ENCODE results near the gene DLG3.

Gene DLG3

DNA sequence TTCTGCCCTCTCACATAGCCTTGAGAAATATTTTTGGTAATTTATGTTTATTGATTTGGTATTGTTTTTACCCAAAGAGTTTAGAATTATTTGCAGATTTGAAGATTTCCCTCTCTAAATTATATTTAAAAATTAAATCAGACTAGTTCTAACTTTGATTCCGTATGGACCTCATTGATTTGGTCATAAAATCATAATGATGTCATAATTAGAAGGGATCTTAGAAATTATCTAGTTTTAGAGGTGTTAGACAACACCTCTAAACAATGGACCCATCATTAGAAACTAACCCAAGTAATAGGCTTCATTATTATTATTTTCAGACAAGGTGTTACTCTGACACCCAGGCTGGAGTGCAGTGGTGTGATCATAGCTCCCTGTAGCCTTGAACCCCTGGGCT is 24.1 kb downstream of the DLG3 start:
- no peak overlapping the region for H3K4me3 ChIP-seq (ENCODE audit: insufficient read depth in 1 of 2, low read depth in 1 of 2, low read length in 2 of 2)
- no peak overlapping the region for H2BK12ac ChIP-seq (ENCODE audit: low read length in 2 of 2)
- no peak overlapping the region for H3K23ac ChIP-seq (ENCODE audit: low read length in 2 of 2)
- no peak overlapping the region for H2BK5ac ChIP-seq (ENCODE audit: low read depth, low read length, poor library complexity, severe bottlenecking)
- H3K27me3 ChIP-seq (ENCODE audit: control insufficient read depth in 1 of 2, insufficient read depth in 1 of 2, low read length in 2 of 2), result peaks cover 0 to 8% of the 10 kb centered on the region in 2 experiments
- H3K9ac ChIP-seq (ENCODE audit: low read length), result no peak overlapping the region
- no peak overlapping the region for H2AK5ac ChIP-seq (ENCODE audit: low read length, severe bottlenecking)
- H3K36me3 ChIP-seq (ENCODE audit: control insufficient read depth in 1 of 2, insufficient read depth in 2 of 2, low read depth in 1 of 2, low read length in 2 of 2), result no peaks in the 10 kb centered on the region
- H3K4me2 ChIP-seq (ENCODE audit: low read length, poor library complexity, severe bottlenecking), result no peak overlapping the region
- H4K8ac ChIP-seq (ENCODE audit: low read length), result no peak overlapping the region
- no peak overlapping the region for H4K91ac ChIP-seq (ENCODE audit: low read length)
- H2AFZ ChIP-seq (ENCODE audit: low read depth, low read length), result no peak overlapping the region
- H3K4ac ChIP-seq (ENCODE audit: low read depth in 1 of 2, low read length in 2 of 2), result no peak overlapping the region
- no peak overlapping the region for H3K18ac ChIP-seq (ENCODE audit: low read depth in 1 of 2, low read length in 2 of 2)
- WGBS, result no CpG with 5 or more reads among the region's 1 CpG
- H3K14ac ChIP-seq (ENCODE audit: low read length in 2 of 2), result no peak overlapping the region
- peaks cover 4% of the 10 kb centered on the region for H3K79me1 ChIP-seq (replicated peaks; ENCODE audit: low read length, poor library complexity, severe bottlenecking)
- no peak for DNase-seq
- H3K9me3 ChIP-seq (ENCODE audit: control insufficient read depth, low read length), result no peaks in the 10 kb centered on the region
- no peaks in the 10 kb centered on the region for H3K4me1 ChIP-seq (ENCODE audit: control insufficient read depth, insufficient read depth, low read depth, low read length)
- no peak overlapping the region for H2BK15ac ChIP-seq (ENCODE audit: low read depth, poor library complexity, severe bottlenecking)
- no peak overlapping the region for H2BK120ac ChIP-seq (ENCODE audit: low read depth, low read length)
- no peak overlapping the region for H3K27ac ChIP-seq (ENCODE audit: low read length, poor library complexity, severe bottlenecking)

DNA sequence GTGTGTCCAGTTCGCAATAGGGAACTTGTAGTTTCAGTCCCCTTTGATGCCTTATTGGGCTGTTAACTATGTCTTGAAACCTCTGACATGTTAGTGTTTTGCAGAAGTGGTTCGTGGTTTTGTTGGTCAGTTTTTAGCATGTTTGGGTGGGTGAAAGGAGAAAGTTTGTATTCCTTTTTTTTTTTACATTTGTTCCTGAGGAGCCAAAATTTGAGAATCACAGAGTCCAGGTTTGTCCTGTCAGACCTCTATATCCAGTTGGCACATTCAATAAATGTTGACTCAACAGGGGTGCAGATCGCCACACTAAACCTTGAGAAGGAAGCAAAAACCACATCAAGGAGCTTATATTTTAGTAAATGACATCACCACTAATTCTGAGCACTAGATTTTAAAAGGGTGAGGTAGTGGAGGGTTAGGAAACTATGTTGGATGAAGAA is 26.2 kb downstream of the DLG3 start:
- Histone ChIP-seq H2BK15ac (ENCODE audit: low read depth, poor library complexity, severe bottlenecking) (no peak overlapping the region), H2AFZ (ENCODE audit: low read depth, low read length) (no peak overlapping the region), H2BK12ac (ENCODE audit: low read length in 2 of 2) (no peak overlapping the region), H3K23ac (ENCODE audit: low read length in 2 of 2) (no peak overlapping the region), H2BK120ac (ENCODE audit: low read depth, low read length) (no peak overlapping the region), H2AK5ac (ENCODE audit: low read length, severe bottlenecking) (no peak overlapping the region), H2BK5ac (ENCODE audit: low read depth, low read length, poor library complexity, severe bottlenecking) (no peak overlapping the region), H3K4me2 (ENCODE audit: low read length, poor library complexity, severe bottlenecking) (no peak overlapping the region), H3K27me3 (ENCODE audit: control insufficient read depth in 1 of 2, insufficient read depth in 1 of 2, low read length in 2 of 2) (peaks cover 0 to 9% of the 10 kb centered on the region in 2 experiments), H3K79me1 (replicated peaks; ENCODE audit: low read length, poor library complexity, severe bottlenecking) (peaks cover 4% of the 10 kb centered on the region), H3K36me3 (ENCODE audit: control insufficient read depth in 1 of 2, insufficient read depth in 2 of 2, low read depth in 1 of 2, low read length in 2 of 2) (no peaks in the 10 kb centered on the region), H3K4me1 (ENCODE audit: control insufficient read depth, insufficient read depth, low read depth, low read length) (no peaks in the 10 kb centered on the region), H4K8ac (ENCODE audit: low read length) (no peak overlapping the region), H3K9ac (ENCODE audit: low read length) (no peak overlapping the region), H3K9me3 (ENCODE audit: control insufficient read depth, low read length) (no peaks in the 10 kb centered on the region), H3K4me3 (ENCODE audit: insufficient read depth in 1 of 2, low read depth in 1 of 2, low read length in 2 of 2) (no peak overlapping the region), H3K27ac (ENCODE audit: low read length, poor library complexity, severe bottlenecking) (no peak overlapping the region), H4K91ac (ENCODE audit: low read length) (no peak overlapping the region), H3K14ac (ENCODE audit: low read length in 2 of 2) (no peak overlapping the region), H3K4ac (ENCODE audit: low read depth in 1 of 2, low read length in 2 of 2) (no peak overlapping the region), H3K18ac (ENCODE audit: low read depth in 1 of 2, low read length in 2 of 2) (no peak overlapping the region)
- 93% methylated on average over 2 of the region's 3 CpGs for WGBS
- peak; percentile 30 for DNase-seq

- Histone ChIP-seq H3K4ac (ENCODE audit: low read depth in 1 of 2, low read length in 2 of 2) (no peak overlapping the region), H2BK120ac (ENCODE audit: low read depth, low read length) (no peak overlapping the region)
- 91% methylated on average over 4 of the region's 5 CpGs for WGBS
Observed at GRCh38 chrX:70476166-70476933, 31.7 kb downstream of the DLG3 start.

GRCh38 chrX:70476934-70477733 is 32.5 kb downstream of the DLG3 start:
- WGBS, result 8% methylated on average over 7 of the region's 13 CpGs
- no peak overlapping the region for H4K8ac ChIP-seq (ENCODE audit: low read length)
- H3K4me2 ChIP-seq (ENCODE audit: low read length, poor library complexity, severe bottlenecking), result peak overlapping the region; percentile 33

More at GRCh38 chrX:70476166-70476933, 31.7 kb downstream of the DLG3 start:
- Histone ChIP-seq H3K36me3 (ENCODE audit: control insufficient read depth in 1 of 2, insufficient read depth in 2 of 2, low read depth in 1 of 2, low read length in 2 of 2) (no peaks in the 10 kb centered on the region), H2BK15ac (ENCODE audit: low read depth, poor library complexity, severe bottlenecking) (no peak overlapping the region), H2BK12ac (ENCODE audit: low read length in 2 of 2) (peak overlapping the region in 1 of 2 experiments; percentile 54), H3K27me3 (ENCODE audit: control insufficient read depth in 1 of 2, insufficient read depth in 1 of 2, low read length in 2 of 2) (peaks cover 0 to 34% of the 10 kb centered on the region in 2 experiments), H3K4me3 (ENCODE audit: insufficient read depth in 1 of 2, low read depth in 1 of 2, low read length in 2 of 2) (no peak overlapping the region), H3K9me3 (ENCODE audit: control insufficient read depth, low read length) (no peaks in the 10 kb centered on the region), H2AFZ (ENCODE audit: low read depth, low read length) (no peak overlapping the region), H2AK5ac (ENCODE audit: low read length, severe bottlenecking) (no peak overlapping the region), H3K27ac (ENCODE audit: low read length, poor library complexity, severe bottlenecking) (no peak overlapping the region), H3K4me2 (ENCODE audit: low read length, poor library complexity, severe bottlenecking) (no peak overlapping the region), H3K14ac (ENCODE audit: low read length in 2 of 2) (no peak overlapping the region), H3K23ac (ENCODE audit: low read length in 2 of 2) (no peak overlapping the region), H3K9ac (ENCODE audit: low read length) (peak overlapping the region; percentile 50), H3K4me1 (ENCODE audit: control insufficient read depth, insufficient read depth, low read depth, low read length) (peaks cover 12% of the 10 kb centered on the region), H3K79me1 (replicated peaks; ENCODE audit: low read length, poor library complexity, severe bottlenecking) (peaks cover 4% of the 10 kb centered on the region), H2BK5ac (ENCODE audit: low read depth, low read length, poor library complexity, severe bottlenecking) (no peak overlapping the region), H3K18ac (ENCODE audit: low read depth in 1 of 2, low read length in 2 of 2) (no peak overlapping the region), H4K8ac (ENCODE audit: low read length) (no peak overlapping the region), H4K91ac (ENCODE audit: low read length) (no peak overlapping the region)
- no peak for DNase-seq

More at GRCh38 chrX:70476934-70477733, 32.5 kb downstream of the DLG3 start:
- DNase-seq, result peak; percentile 87
- Histone ChIP-seq H3K79me1 (replicated peaks; ENCODE audit: low read length, poor library complexity, severe bottlenecking) (peaks cover 4% of the 10 kb centered on the region), H2AK5ac (ENCODE audit: low read length, severe bottlenecking) (no peak overlapping the region), H2BK12ac (ENCODE audit: low read length in 2 of 2) (peak overlapping the region in 1 of 2 experiments; percentile 39), H2BK120ac (ENCODE audit: low read depth, low read length) (no peak overlapping the region), H3K4ac (ENCODE audit: low read depth in 1 of 2, low read length in 2 of 2) (peak overlapping the region in 1 of 2 experiments; percentile 28), H3K36me3 (ENCODE audit: control insufficient read depth in 1 of 2, insufficient read depth in 2 of 2, low read depth in 1 of 2, low read length in 2 of 2) (no peaks in the 10 kb centered on the region), H2BK5ac (ENCODE audit: low read depth, low read length, poor library complexity, severe bottlenecking) (peak overlapping the region; percentile 14), H4K91ac (ENCODE audit: low read length) (no peak overlapping the region), H3K27me3 (ENCODE audit: control insufficient read depth in 1 of 2, insufficient read depth in 1 of 2, low read length in 2 of 2) (peaks cover 0 to 39% of the 10 kb centered on the region in 2 experiments), H2BK15ac (ENCODE audit: low read depth, poor library complexity, severe bottlenecking) (no peak overlapping the region), H3K4me1 (ENCODE audit: control insufficient read depth, insufficient read depth, low read depth, low read length) (peaks cover 12% of the 10 kb centered on the region), H2AFZ (ENCODE audit: low read depth, low read length) (peak overlapping the region; percentile 53), H3K4me3 (ENCODE audit: insufficient read depth in 1 of 2, low read depth in 1 of 2, low read length in 2 of 2) (peak overlapping the region in 1 of 2 experiments; percentile 39), H3K23ac (ENCODE audit: low read length in 2 of 2) (no peak overlapping the region), H3K18ac (ENCODE audit: low read depth in 1 of 2, low read length in 2 of 2) (peak overlapping the region in 1 of 2 experiments; percentile 87), H3K14ac (ENCODE audit: low read length in 2 of 2) (no peak overlapping the region), H3K9me3 (ENCODE audit: control insufficient read depth, low read length) (no peaks in the 10 kb centered on the region), H3K9ac (ENCODE audit: low read length) (peak overlapping the region; percentile 50), H3K27ac (ENCODE audit: low read length, poor library complexity, severe bottlenecking) (peak overlapping the region; percentile 81)

All from mesenchymal stem cell (in vitro differentiated cells and primary cell).